CD14-positive monocyte (primary cell): ENCODE measurements around the gene EHD3. TPM values are rescaled to one million over a fixed set of nuclear protein-coding genes. Genes with fewer than 3 reads are reported as not detected.

Experiments
- DNase-seq, 3 donors: peaks; one replicate each; pipeline ENCODE4 v3.0.0-alpha.2; 2011 to 2022
- H2AFZ ChIP-seq: 2 replicates; pipeline ENCODE4 v1.6.0; 2012; ENCODE audit warnings: mild to moderate bottlenecking, low read depth, low read length, inconsistent platforms; ENCODE audit not compliant: insufficient read depth, poor library complexity, severe bottlenecking
- H3K27ac ChIP-seq, 2 donors: 1 replicate in 1 of 2; 2 replicates in 1 of 2; pipeline ENCODE4 v1.5.1; 2012 to 2013; ENCODE audit warnings: low read length in 2 of 2, control low read depth in 1 of 2, inconsistent platforms in 1 of 2, low read depth in 1 of 2, mild to moderate bottlenecking in 1 of 2
- H3K27me3 ChIP-seq, 2 donors: one replicate each; pipeline versions ENCODE4 v1.6.0 to v1.6.1; 2011 to 2013; ENCODE audit warnings: low read length in 2 of 2; ENCODE audit not compliant: control insufficient read depth in 2 of 2, insufficient read depth in 2 of 2
- H3K36me3 ChIP-seq, 2 donors: replicated peaks in 1 of 2; 1 replicate in 1 of 2; 2 replicates in 1 of 2; pipeline versions ENCODE4 v1.5.1 to v1.6.1; 2012 to 2013; ENCODE audit warnings: low read length in 2 of 2, control low read depth in 1 of 2, inconsistent platforms in 1 of 2, mild to moderate bottlenecking in 1 of 2; ENCODE audit not compliant: insufficient read depth in 2 of 2, control insufficient read depth in 1 of 2
- H3K4me1 ChIP-seq, 2 donors: 1 replicate in 1 of 2; 2 replicates in 1 of 2; pipeline versions ENCODE4 v1.5.1 to v1.6.1; 2012 to 2013; ENCODE audit warnings: low read length in 2 of 2, control low read depth in 1 of 2, inconsistent platforms in 1 of 2, mild to moderate bottlenecking in 1 of 2, moderate library complexity in 1 of 2; ENCODE audit not compliant: insufficient read depth in 2 of 2, control insufficient read depth in 1 of 2
- H3K4me2 ChIP-seq: replicated peaks from 2 replicates; pipeline ENCODE3; 2012; ENCODE audit warnings: low read length, moderate library complexity, mild to moderate bottlenecking; ENCODE audit not compliant: poor library complexity, severe bottlenecking; ENCODE audit errors: extremely low read depth
- H3K4me3 ChIP-seq, 3 experiments: fragments of 200-600 bp in 1 of 3; sonication (generic) in 1 of 3; replicated peaks in 1 of 3; 1 replicate in 2 of 3; 2 replicates in 1 of 3; pipeline ENCODE4 v1.5.1; 2011 to 2013; ENCODE audit warnings: low read length in 3 of 3, mild to moderate bottlenecking in 3 of 3, control low read depth in 2 of 3, low read depth in 2 of 3, inconsistent platforms in 1 of 3, moderate library complexity in 1 of 3
- H3K79me2 ChIP-seq: 2 replicates; pipeline ENCODE4 v1.6.0; 2012; ENCODE audit warnings: mild to moderate bottlenecking, control low read depth, inconsistent platforms, low read length, moderate library complexity; ENCODE audit not compliant: insufficient read depth
- H3K9ac ChIP-seq: 2 replicates; pipeline ENCODE4 v1.6.0; 2017; ENCODE audit warnings: low read length, mild to moderate bottlenecking; ENCODE audit not compliant: insufficient read depth, poor library complexity, severe bottlenecking
- H3K9me3 ChIP-seq, 2 donors: replicated peaks in 1 of 2; 1 replicate in 1 of 2; 2 replicates in 1 of 2; pipeline versions ENCODE4 v1.5.1 to v1.6.1; 2012 to 2013; ENCODE audit warnings: low read length in 2 of 2, control low read depth in 1 of 2; ENCODE audit not compliant: control insufficient read depth in 1 of 2, insufficient read depth in 1 of 2
- H4K20me1 ChIP-seq: 2 replicates; pipeline ENCODE4 v1.6.0; 2012; ENCODE audit warnings: mild to moderate bottlenecking, low read length, control low read depth, moderate library complexity; ENCODE audit not compliant: insufficient read depth
- H3K27ac Mint-ChIP-seq, 7 donors: one replicate each; pipeline ENCODE4 v1.8.0; 2020; ENCODE audit warnings: mild to moderate bottlenecking in 7 of 7, mixed read lengths in 7 of 7, moderate library complexity in 6 of 7, inconsistent platforms in 2 of 7
- H3K27me3 Mint-ChIP-seq, 3 donors: one replicate each; pipeline ENCODE4 v1.8.0; 2021 to 2022; ENCODE audit warnings: low read depth in 3 of 3, mild to moderate bottlenecking in 3 of 3, mixed read lengths in 3 of 3, moderate library complexity in 3 of 3, inconsistent platforms in 1 of 3
- H3K36me3 Mint-ChIP-seq, 2 donors: one replicate each; pipeline ENCODE4 v1.8.0; 2020; ENCODE audit warnings: mixed read lengths in 2 of 2, inconsistent platforms in 1 of 2, mild to moderate bottlenecking in 1 of 2
- H3K4me1 Mint-ChIP-seq: one replicate; pipeline ENCODE4 v1.8.0; 2020; ENCODE audit warnings: mild to moderate bottlenecking, mixed read lengths
- H3K4me3 Mint-ChIP-seq, 2 donors: one replicate each; pipeline ENCODE4 v1.8.0; 2020; ENCODE audit warnings: mild to moderate bottlenecking in 2 of 2, mixed read lengths in 2 of 2, moderate library complexity in 1 of 2
- H3K9me3 Mint-ChIP-seq, 7 donors: one replicate each; pipeline ENCODE4 v1.8.0; 2020 to 2022; ENCODE audit warnings: mixed read lengths in 7 of 7, mild to moderate bottlenecking in 6 of 7, moderate library complexity in 6 of 7, inconsistent platforms in 2 of 7
- CTCF ChIP-seq: fragments of 200-600 bp; IDR thresholded peaks from one replicate; pipeline ENCODE4 v1.8.0; 2022; ENCODE audit warnings: antibody characterized with exemption, mild to moderate bottlenecking
- WGBS: methylation state at CpG from one replicate; pipeline ENCODE4 v1.1.5; 2013; ENCODE audit warnings: missing lambda C conversion rate; ENCODE audit not compliant: insufficient coverage; 5-methylcytosine and 5-hydroxymethylcytosine counted together
- intact Hi-C, 2 donors: fragments of 100-400 bp; cut with micrococcal nuclease; formaldehyde crosslinking; loops; one replicate each; pipeline versions ENCODE4 v1.15.0 to v1.15.1; 2023
- polyA plus RNA-seq, 3 donors: library from polyadenylated mRNA; depleted of rRNA in 1 of 3; unstranded in 2 of 3; stranded (reverse) in 1 of 3; fragments of 300-500 nt in 2 of 3; fragments of >200 nt in 1 of 3; fragmentation: Illumina TruSeq in 2 of 3; gene quantifications; 1 replicate in 2 of 3; 2 replicates in 1 of 3; pipeline ENCODE4 v1.2.3, GENCODE V29; 2012 to 2021

Gene EHD3
- polyA plus RNA-seq, 3 donors = 1.1 to 1.5 (median 1.4) TPM

- 81% methylated on average over 2 of the region's 5 CpGs for WGBS
- H3K79me2 ChIP-seq = no peaks in the 10 kb centered on the region
- no peak overlapping the region for H3K4me2 ChIP-seq
- no peaks in the 10 kb centered on the region for H4K20me1 ChIP-seq
- DNase-seq = no peak
- no peak for TF ChIP-seq CTCF
- intact Hi-C loops = no loop called here
- no peak overlapping the region for H3K9ac ChIP-seq
- no peaks in the 10 kb centered on the region for H3K27me3 ChIP-seq
- H3K9me3 ChIP-seq = no peaks in the 10 kb centered on the region
- no peaks in the 10 kb centered on the region for H3K36me3 ChIP-seq
- Mint-ChIP-seq H3K4me3 (no peak overlapping the region), H3K9me3 (no peaks in the 10 kb centered on the region), H3K4me1 (no peaks in the 10 kb centered on the region), H3K27ac (no peak overlapping the region), H3K36me3 (no peaks in the 10 kb centered on the region), H3K27me3 (no peaks in the 10 kb centered on the region)
- H3K4me3 ChIP-seq = no peak overlapping the region
- H2AFZ ChIP-seq = no peak overlapping the region
- no peaks in the 10 kb centered on the region for H3K4me1 ChIP-seq
- H3K27ac ChIP-seq = no peak overlapping the region
These were observed 42.0 kb downstream of the EHD3 start for GRCh38 chr2:31275976-31276375.

DNA sequence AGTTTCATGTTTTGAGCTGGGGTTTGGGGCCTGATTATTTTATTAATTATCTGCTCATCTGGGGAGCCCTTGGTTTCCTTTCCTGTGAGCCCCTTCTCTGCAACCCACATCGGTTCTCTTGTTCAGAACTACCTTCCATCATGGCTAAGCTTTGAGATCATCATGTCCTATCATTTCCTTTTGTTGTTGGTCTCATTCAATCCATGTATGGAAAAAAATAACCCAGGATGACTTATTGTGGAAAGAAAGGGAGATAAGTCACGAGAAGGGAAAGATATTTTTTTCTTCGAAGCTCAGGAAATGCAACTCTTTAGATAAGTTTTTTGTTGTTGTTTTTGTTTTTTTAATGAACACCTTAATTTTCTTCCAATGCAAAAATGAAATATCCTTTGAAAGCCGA lies 43.7 kb downstream of the EHD3 start:
- Histone ChIP-seq H4K20me1 (no peaks in the 10 kb centered on the region), H3K79me2 (no peaks in the 10 kb centered on the region), H3K4me2 (no peak overlapping the region), H3K36me3 (no peaks in the 10 kb centered on the region), H3K9me3 (no peaks in the 10 kb centered on the region), H2AFZ (no peak overlapping the region), H3K27ac (no peak overlapping the region), H3K4me3 (no peak overlapping the region), H3K27me3 (no peaks in the 10 kb centered on the region), H3K9ac (no peak overlapping the region), H3K4me1 (no peaks in the 10 kb centered on the region)
- intact Hi-C loops = no loop called here
- H3K4me1 Mint-ChIP-seq = no peaks in the 10 kb centered on the region
- H3K36me3 Mint-ChIP-seq = no peaks in the 10 kb centered on the region
- H3K9me3 Mint-ChIP-seq = no peaks in the 10 kb centered on the region
- DNase-seq = no peak
- no CpG with 5 or more reads among the region's 4 CpGs for WGBS
- no peak for TF ChIP-seq CTCF
- no peak overlapping the region for H3K27ac Mint-ChIP-seq
- no peak overlapping the region for H3K4me3 Mint-ChIP-seq
- no peaks in the 10 kb centered on the region for H3K27me3 Mint-ChIP-seq
